Epithelial cell of umbilical artery (primary cell): ENCODE results near the gene LAS1L. TPM values are rescaled to one million over a fixed set of nuclear protein-coding genes. Genes with fewer than 3 reads are reported as not detected.

ENCODE experiments used
- total RNA-seq: library from RNA; depleted of rRNA; stranded (reverse); fragments of >200 nt; gene quantifications from 2 replicates; pipeline ENCODE4 v1.2.3, GENCODE V29; 2014

LAS1L gene
- 29.6 TPM in 2 replicates for total RNA-seq

DNA sequence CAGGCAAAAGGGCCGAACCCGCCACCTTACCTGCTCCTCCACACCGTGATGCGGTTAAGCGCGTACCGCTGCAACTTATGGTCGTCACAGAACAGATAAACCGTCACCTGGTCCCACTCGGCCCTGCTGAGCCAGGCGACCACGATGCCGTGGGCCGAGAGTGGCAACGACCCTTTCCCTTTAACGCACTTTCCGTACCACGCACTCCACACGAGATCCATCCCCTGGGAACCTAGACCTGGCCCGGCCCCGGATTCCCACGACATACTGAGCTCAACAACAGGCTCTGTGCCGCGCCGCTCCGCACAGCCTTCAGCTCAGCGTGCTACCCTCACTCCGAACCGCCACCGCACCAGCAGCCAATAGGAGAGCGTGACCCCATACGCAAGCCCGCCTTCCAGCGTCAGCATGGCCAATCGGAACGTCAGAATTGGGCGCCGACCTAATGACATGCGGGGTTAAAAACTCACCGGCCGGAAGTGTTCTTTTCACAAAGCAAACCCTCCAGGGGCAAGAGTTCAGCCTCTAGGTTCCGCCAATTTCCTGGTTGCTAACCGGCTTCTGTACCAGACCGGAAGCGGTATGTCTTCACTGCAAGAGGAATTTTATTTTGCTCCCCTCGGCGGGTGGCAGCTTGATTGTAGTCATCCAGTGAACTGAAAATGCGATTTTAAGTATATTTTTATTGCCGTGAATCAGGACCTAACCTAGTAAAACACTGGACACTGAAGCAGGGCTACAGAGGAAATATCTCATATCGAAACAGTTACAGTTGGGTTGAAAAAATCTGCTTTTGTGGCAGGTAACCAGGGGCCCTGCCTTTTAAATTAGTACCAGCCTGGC, at the start of gene LAS1L:
Gene LAS1L (minus strand): TSS at position 338 of the 843 bp plus-strand sequence. CDS start 72 bp downstream, at position 266.

Other genes starting within 250 kb of the LAS1L start
- 359 and 464 TPM in 2 replicates for gene MSN, start 132.9 kb upstream of the LAS1L start, total RNA-seq